K562 (cell line): Measurements from ENCODE around the gene CST1. TPM values are rescaled to one million over a fixed set of nuclear protein-coding genes. Genes with fewer than 3 reads are reported as not detected.
"Not testable (repeated sequence)": the region's sequence is repeated elsewhere in the genome, so short reads cannot be mapped to it uniquely, and the experiment has no call there.

Experiments used
- ATAC-seq: fragments of 200-7000 bp; cut with Tn5 transposase; 3 replicates; pipeline ENCODE4 v1.9.1; 2020; ENCODE audit warnings: moderate library complexity
- BruUV-seq: library from RNA; stranded (reverse); fragments of 400-500 nt; replicated peaks from 2 replicates; lab custom pipeline; 2021; lab: Mats Ljungman, UMichigan
- CTCF ChIA-PET: fragments of 300-600 bp; formaldehyde crosslinking; extraction: SDS; loops from one replicate; lab custom pipeline; 2021; ENCODE audit warnings: low intra/inter-chr PET ratio; lab: Yijun Ruan, JAX
- POLR2A ChIA-PET: fragments of 300-600, 350-650 bp; sonication (Branson Sonifier 250); formaldehyde crosslinking; extraction: SDS; loops from one replicate; lab custom pipeline; 2021; ENCODE audit warnings: antibody characterized with exemption, inconsistent platforms; lab: Yijun Ruan, JAX
- DNase-seq, 4 experiments: peaks; one replicate each; pipeline versions ENCODE4 v3.0.0 to v3.0.0-alpha.2; 2011 to 2018; ENCODE audit warnings: low spot score in 3 of 4, mixed read lengths in 3 of 4; ENCODE audit errors: extremely low read depth in 1 of 4
- FAIRE-seq: peaks from 2 replicates; lab custom pipeline; 2011; peaks lifted over from hg19 to GRCh38; lab: Jason Lieb, UNC
- H2AFZ ChIP-seq: 2 replicates; pipeline ENCODE4 v1.6.0; 2011; ENCODE audit warnings: low read depth, low read length, control low read depth, inconsistent platforms
- H3K27ac ChIP-seq: fragments of 200-600 bp; 3 replicates; pipeline ENCODE4 v1.8.0; 2011; ENCODE audit warnings: low read depth, mild to moderate bottlenecking, control low read depth, inconsistent platforms, low read length, moderate library complexity, mixed read lengths; ENCODE audit errors: extremely low read depth
- H3K27me3 ChIP-seq, 2 experiments: fragments of 300-600 bp in 1 of 2; 2 replicates in 1 of 2; 3 replicates in 1 of 2; pipeline versions ENCODE4 v1.6.0 to v1.8.0; 2011; ENCODE audit warnings: inconsistent platforms in 2 of 2, low read length in 2 of 2, mild to moderate bottlenecking in 1 of 2, mixed read lengths in 1 of 2, moderate library complexity in 1 of 2; ENCODE audit not compliant: control insufficient read depth in 2 of 2, insufficient read depth in 2 of 2
- H3K36me3 ChIP-seq: fragments of 300-600 bp; 3 replicates; pipeline ENCODE4 v1.8.0; 2011; ENCODE audit warnings: mild to moderate bottlenecking, low read length, inconsistent platforms; ENCODE audit not compliant: control insufficient read depth, insufficient read depth
- H3K4me1 ChIP-seq, 2 experiments: fragments of 200-600 bp in 1 of 2; replicated peaks in 1 of 2; 2 replicates in 1 of 2; 3 replicates in 1 of 2; pipeline versions ENCODE4 v1.5.1 to v1.8.0; 2011; ENCODE audit warnings: inconsistent platforms in 2 of 2, low read length in 2 of 2, mild to moderate bottlenecking in 1 of 2, mixed read lengths in 1 of 2, moderate library complexity in 1 of 2; ENCODE audit not compliant: control insufficient read depth in 2 of 2, insufficient read depth in 2 of 2
- H3K4me2 ChIP-seq: 2 replicates; pipeline ENCODE4 v1.6.1; 2011; ENCODE audit warnings: low read length, control low read depth, inconsistent platforms, mixed read lengths; ENCODE audit not compliant: insufficient read depth
- H3K4me3 ChIP-seq: fragments of 200-600 bp; sonication (generic), shearing (Covaris generic); 2 replicates; pipeline ENCODE4 v1.5.1; 2016; ENCODE audit warnings: control low read depth, inconsistent platforms
- H3K79me2 ChIP-seq: fragments of 200-600 bp; 3 replicates; pipeline ENCODE4 v1.8.0; 2011; ENCODE audit warnings: low read length, inconsistent platforms; ENCODE audit not compliant: control insufficient read depth, insufficient read depth
- H3K9ac ChIP-seq, 2 experiments: 2 replicates each; pipeline versions ENCODE4 v1.6.0 to v1.6.1; 2011; ENCODE audit warnings: low read depth in 2 of 2, low read length in 2 of 2, control low read depth in 1 of 2, inconsistent platforms in 1 of 2, mild to moderate bottlenecking in 1 of 2, mixed read lengths in 1 of 2; ENCODE audit not compliant: insufficient read depth in 1 of 2
- H3K9me1 ChIP-seq: one replicate; pipeline ENCODE4 v1.6.0; 2011; ENCODE audit warnings: inconsistent platforms, mild to moderate bottlenecking, low read length, moderate library complexity; ENCODE audit not compliant: control insufficient read depth, insufficient read depth
- H3K9me3 ChIP-seq: replicated peaks from 2 replicates; pipeline ENCODE4 v1.5.1; 2011; ENCODE audit warnings: low read depth, low read length, inconsistent platforms; ENCODE audit not compliant: control insufficient read depth, insufficient read depth
- H4K20me1 ChIP-seq: replicated peaks from 2 replicates; pipeline ENCODE4 v1.6.1; 2011; ENCODE audit warnings: low read length, inconsistent platforms, mixed read lengths; ENCODE audit not compliant: control insufficient read depth, insufficient read depth
- BCOR ChIP-seq: fragments of 450-650 bp; IDR thresholded peaks from 2 replicates; pipeline ENCODE4 v1.6.1; 2016
- CSDE1 ChIP-seq, 2 experiments: fragments of 450-650 bp; IDR thresholded peaks; 2 replicates each; pipeline ENCODE4 v1.6.1; 2016; ENCODE audit warnings: mild to moderate bottlenecking in 1 of 2
- FOXK1 ChIP-seq: sonication (generic); formaldehyde crosslinking; IDR thresholded peaks from 2 replicates; pipeline ENCODE4 v1.8.0; 2022; ENCODE audit warnings: missing genetic modification reagents, mild to moderate bottlenecking, borderline replicate concordance
- FUS ChIP-seq: fragments of 200-400 bp; formaldehyde crosslinking; optimal IDR thresholded peaks from 2 replicates; pipeline ENCODE3; 2017; ENCODE audit warnings: low read depth, low read length
- KHSRP ChIP-seq: fragments of 450-650 bp; IDR thresholded peaks from 2 replicates; pipeline ENCODE4 v1.6.1; 2017
- NFRKB ChIP-seq: fragments of 450-650 bp; IDR thresholded peaks from 2 replicates; pipeline ENCODE4 v1.6.1; 2016; ENCODE audit warnings: low read depth
- SAFB ChIP-seq: fragments of 200-400 bp; formaldehyde crosslinking; IDR thresholded peaks from 2 replicates; pipeline ENCODE4 v1.6.1; 2017; ENCODE audit warnings: low read depth, low read length, borderline replicate concordance
- SIRT6 ChIP-seq: IDR thresholded peaks from one replicate; pipeline ENCODE4 v1.6.1; 2012; ENCODE audit warnings: low read depth, mild to moderate bottlenecking, control low read depth, inconsistent platforms, low read length, moderate library complexity
- ZNF316 ChIP-seq: fragments of 450-650 bp; IDR thresholded peaks from 2 replicates; pipeline ENCODE4 v1.6.1; 2016
- WGBS: fragments of 100-300 bp; shearing (Covaris generic); methylation state at CpG from one replicate; pipeline ENCODE4 v1.1.6; 2016; ENCODE audit warnings: low coverage, mixed read lengths; ENCODE audit not compliant: insufficient coverage; ENCODE audit errors: missing lambda C conversion rate; 5-methylcytosine and 5-hydroxymethylcytosine counted together
- in situ Hi-C: fragments of 300-500 bp; cut with MboI; formaldehyde crosslinking; loops from 4 replicates; pipeline ENCODE4 v1.15.0; 2018; ENCODE audit warnings: inconsistent platforms, mixed read lengths
- intact Hi-C: fragments of 100-400 bp; cut with micrococcal nuclease; formaldehyde crosslinking; loops from 2 replicates; pipeline ENCODE4 v1.14.2; 2022
- polyA plus RNA-seq, 8 experiments: library from polyadenylated mRNA; depleted of rRNA in 4 of 8; stranded (reverse) in 5 of 8; unstranded in 3 of 8; fragments of >200 nt; fragmentation: Nextera tagmentation in 2 of 8; fragmentation: Illumina TruSeq in 1 of 8; extraction: Ambion mirVana in 2 of 8; extraction: Trizol in 1 of 8; gene quantifications; 2 replicates each; pipeline versions ENCODE4 v1.2.1 to v1.2.3, GENCODE V29; 2011 to 2014; ENCODE audit warnings: inconsistent platforms in 1 of 8, missing spikeins in 1 of 8
- total RNA-seq, 7 experiments: library from RNA; depleted of rRNA in 6 of 7; stranded (reverse); fragments of >200 nt in 6 of 7; fragmentation: Illumina TruSeq in 2 of 7; extraction: Trizol in 2 of 7; gene quantifications; 2 replicates each; pipeline versions ENCODE4 v1.2.1 to v1.2.3, GENCODE V29; 2011 to 2021; ENCODE audit warnings: low replicate concordance in 1 of 7
- TF ChIP-seq, protein P1 (sequence below): fragments of 450-650 bp; IDR thresholded peaks from 2 replicates; pipeline ENCODE4 v1.6.1; 2016; ENCODE audit warnings: borderline replicate concordance

Gene CST1
- total and polyA plus RNA-seq, 9 of the 15 experiments (the other 6 are each of a cell fraction or from before 2014, with no cell fraction given), result not detected

DNA sequence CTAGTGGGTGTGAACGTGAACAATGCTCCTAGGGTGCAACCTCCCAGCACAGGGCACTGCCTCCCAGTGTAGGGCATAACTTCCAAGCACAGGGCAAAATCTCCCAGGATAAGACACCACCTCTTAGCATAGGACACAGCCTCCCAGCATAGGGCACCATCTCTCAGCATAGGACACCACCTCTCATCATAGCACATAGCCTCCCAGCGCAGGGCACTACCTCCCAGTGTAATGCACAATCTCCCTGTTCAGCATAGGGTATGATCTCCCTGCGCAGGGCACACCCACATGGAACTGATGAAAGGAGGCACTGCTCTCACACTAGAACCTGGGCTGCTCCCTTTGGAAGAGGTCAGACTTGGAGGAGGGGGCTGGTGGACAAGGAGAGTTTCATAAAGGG lies 21.3 kb upstream of the CST1 start:
- Histone ChIP-seq H3K27me3 (no peaks in the 10 kb centered on the region), H4K20me1 (no peaks in the 10 kb centered on the region), H3K4me3 (no peak overlapping the region), H3K4me1 (no peaks in the 10 kb centered on the region), H3K27ac (no peak overlapping the region), H3K9ac (no peak overlapping the region), H3K9me1 (no peaks in the 10 kb centered on the region), H3K79me2 (no peaks in the 10 kb centered on the region), H3K36me3 (no peaks in the 10 kb centered on the region), H3K4me2 (no peak overlapping the region), H3K9me3 (no peaks in the 10 kb centered on the region), H2AFZ (no peak overlapping the region)
- CTCF ChIA-PET, result no interaction called here
- intact Hi-C loops, result no loop called here
- FAIRE-seq (no peak), ATAC-seq (no peak), DNase-seq (no peak)
- in situ Hi-C loops, result no loop called here
- no TSS peak for BruUV-seq
- WGBS, result 0% methylated on average over 3 of the region's 3 CpGs
- TF ChIP-seq FUS, result no peak
- TF ChIP-seq NFRKB, result no peak
- no peak for TF ChIP-seq FOXK1 (CRISPR knock-in tag)
- TF ChIP-seq, protein P1, sequence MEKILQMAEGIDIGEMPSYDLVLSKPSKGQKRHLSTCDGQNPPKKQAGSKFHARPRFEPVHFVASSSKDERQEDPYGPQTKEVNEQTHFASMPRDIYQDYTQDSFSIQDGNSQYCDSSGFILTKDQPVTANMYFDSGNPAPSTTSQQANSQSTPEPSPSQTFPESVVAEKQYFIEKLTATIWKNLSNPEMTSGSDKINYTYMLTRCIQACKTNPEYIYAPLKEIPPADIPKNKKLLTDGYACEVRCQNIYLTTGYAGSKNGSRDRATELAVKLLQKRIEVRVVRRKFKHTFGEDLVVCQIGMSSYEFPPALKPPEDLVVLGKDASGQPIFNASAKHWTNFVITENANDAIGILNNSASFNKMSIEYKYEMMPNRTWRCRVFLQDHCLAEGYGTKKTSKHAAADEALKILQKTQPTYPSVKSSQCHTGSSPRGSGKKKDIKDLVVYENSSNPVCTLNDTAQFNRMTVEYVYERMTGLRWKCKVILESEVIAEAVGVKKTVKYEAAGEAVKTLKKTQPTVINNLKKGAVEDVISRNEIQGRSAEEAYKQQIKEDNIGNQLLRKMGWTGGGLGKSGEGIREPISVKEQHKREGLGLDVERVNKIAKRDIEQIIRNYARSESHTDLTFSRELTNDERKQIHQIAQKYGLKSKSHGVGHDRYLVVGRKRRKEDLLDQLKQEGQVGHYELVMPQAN, result no peak
- POLR2A ChIA-PET, result no interaction called here

DNA sequence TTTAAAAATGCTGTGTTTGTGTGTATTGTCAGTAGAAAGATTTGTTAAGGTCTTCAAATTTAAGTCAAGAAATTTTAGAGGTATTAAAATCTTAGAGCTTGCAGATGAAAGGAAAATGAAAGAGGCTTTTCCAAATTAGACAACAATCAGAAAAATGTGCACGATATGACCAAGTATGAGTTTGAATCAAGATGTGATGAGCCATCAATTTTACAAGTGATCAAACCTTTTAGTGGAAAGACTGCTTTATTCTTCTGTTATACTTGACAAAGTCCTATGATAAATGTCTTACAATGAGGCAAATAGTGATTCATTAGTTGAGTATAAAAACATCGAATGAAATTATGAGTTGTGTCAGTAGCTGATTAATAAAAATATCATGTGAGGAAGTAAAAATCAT lies 19.6 kb upstream of the CST1 start:
- H2AFZ ChIP-seq, result no peak overlapping the region
- no peaks in the 10 kb centered on the region for H3K9me3 ChIP-seq
- H3K36me3 ChIP-seq, result no peaks in the 10 kb centered on the region
- no peak overlapping the region for H3K9ac ChIP-seq
- ATAC-seq (no peak), FAIRE-seq (no peak), DNase-seq (no peak)
- TF ChIP-seq ZNF316, result peak; percentile 19; the same call in 1 of the 2 replicates
- TF ChIP-seq BCOR, result no peak
- no peak for TF ChIP-seq KHSRP
- TF ChIP-seq SIRT6, result no peak
- TF ChIP-seq SAFB, result no peak
- TF ChIP-seq CSDE1 (IDR thresholded peaks at IDR 0.05), result no peak
- H3K79me2 ChIP-seq, result no peaks in the 10 kb centered on the region
- no peaks in the 10 kb centered on the region for H3K4me1 ChIP-seq
- no peaks in the 10 kb centered on the region for H3K27me3 ChIP-seq
- H3K4me2 ChIP-seq, result no peak overlapping the region
- no TSS peak for BruUV-seq
- H3K4me3 ChIP-seq, result no peak overlapping the region
- CTCF ChIA-PET, result no interaction called here
- in situ Hi-C loops, result no loop called here
- no peaks in the 10 kb centered on the region for H3K9me1 ChIP-seq
- POLR2A ChIA-PET, result no interaction called here
- H4K20me1 ChIP-seq, result no peaks in the 10 kb centered on the region
- WGBS, result 0% methylated on average over 2 of the region's 2 CpGs
- intact Hi-C loops, result no loop called here
- H3K27ac ChIP-seq, result no peak overlapping the region

DNA sequence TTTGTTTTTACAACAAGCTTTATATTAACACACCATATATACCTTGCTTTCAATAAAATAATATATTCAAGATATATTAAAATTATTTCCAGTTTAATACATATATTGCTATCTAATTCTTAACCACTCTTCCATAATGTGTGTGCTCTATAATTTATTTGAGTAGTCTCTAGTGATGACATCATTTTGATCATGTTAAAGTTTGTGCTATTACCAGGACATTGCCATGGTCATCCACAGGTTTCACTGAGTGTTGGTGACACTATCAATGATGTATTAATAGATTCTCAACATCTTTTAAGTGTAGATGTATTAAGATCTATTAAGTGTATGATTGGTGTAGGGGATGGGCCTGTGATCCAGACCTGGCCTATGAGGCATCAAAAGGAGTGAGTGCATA lies 17.8 kb upstream of the CST1 start:
- H2AFZ ChIP-seq, CTCF ChIA-PET, H3K27me3 ChIP-seq, H3K4me3 ChIP-seq, intact Hi-C loops, H3K9me1 ChIP-seq, FAIRE-seq, H3K9me3 ChIP-seq, ATAC-seq, H4K20me1 ChIP-seq, H3K27ac ChIP-seq, H3K4me1 ChIP-seq, H3K9ac ChIP-seq, in situ Hi-C loops, DNase-seq, BruUV-seq, H3K4me2 ChIP-seq, POLR2A ChIA-PET, H3K36me3 ChIP-seq, H3K79me2 ChIP-seq: not testable (repeated sequence)
